ENCODE data around the gene SLC7A5.
"Not testable (repeated sequence)": the region's sequence is repeated elsewhere in the genome, so short reads cannot be mapped to it uniquely, and the experiment has no call there.

The SLC7A5 gene

DNA sequence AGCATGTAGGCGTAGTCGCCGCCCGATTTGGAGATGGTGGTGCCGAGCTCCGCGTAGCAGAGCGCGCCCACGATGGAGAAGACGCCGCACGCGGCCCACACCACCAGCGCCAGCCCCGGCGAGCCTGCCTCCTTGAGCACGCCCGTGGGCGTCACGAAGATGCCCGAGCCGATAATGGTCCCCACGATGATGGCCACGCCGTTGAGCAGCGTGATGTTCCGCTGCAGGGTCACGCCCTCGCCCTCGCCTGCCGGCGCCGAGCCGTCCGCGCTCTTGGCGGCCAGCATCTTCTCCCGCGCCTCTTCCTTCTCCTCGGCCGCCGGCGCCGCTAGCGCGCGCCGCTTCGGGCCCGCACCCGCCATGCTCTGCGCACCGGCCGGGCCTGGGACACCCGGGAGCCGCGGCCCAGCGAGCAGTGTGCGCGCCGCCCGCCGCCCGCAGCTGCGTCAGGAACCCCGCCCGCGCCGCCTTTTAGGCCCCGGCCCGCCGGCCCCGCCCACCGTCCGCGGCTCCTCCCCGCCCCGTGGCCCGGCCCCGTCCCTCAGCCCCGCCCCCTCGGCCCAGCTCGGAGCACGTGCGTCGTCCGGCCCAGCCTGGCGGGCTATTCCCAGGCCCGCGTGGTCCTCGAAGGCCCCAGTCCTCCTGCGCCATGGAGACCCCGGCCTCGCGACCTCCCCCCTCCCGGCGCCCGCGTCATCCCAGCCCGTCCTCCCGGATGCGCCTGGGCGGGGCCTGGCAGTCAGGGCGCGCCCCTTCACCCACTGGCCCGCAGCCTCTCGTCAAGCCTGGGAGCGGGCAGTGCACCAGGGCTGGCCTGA, at the start of gene SLC7A5:
Gene SLC7A5 (minus strand): TSS at position 447 of the 818 bp plus-strand sequence. CDS start 85 bp downstream, at position 362.
- DNase-seq: not testable (repeated sequence)

DNA sequence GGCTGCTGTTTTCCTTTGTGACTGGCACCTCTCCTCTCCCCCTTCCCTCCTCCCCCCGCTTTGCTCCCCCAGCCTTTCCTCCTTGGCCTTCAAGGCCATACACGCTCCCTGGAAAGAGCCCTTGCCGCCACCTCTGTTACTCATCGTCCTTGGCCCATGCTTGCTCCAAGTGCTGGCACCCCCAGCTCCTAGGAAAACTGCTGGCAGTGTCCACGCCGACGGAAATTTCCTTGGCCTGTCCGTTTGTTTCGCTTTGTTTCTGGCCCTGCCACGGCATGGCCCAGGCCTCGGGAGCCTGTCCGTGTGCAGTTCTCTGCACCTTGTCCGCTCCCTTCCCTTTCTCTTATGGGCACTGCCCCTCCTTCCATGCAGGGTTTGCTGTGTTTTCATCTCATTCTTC, 49.0 kb upstream of the SLC7A5 start:
- no peak for DNase-seq

DNA sequence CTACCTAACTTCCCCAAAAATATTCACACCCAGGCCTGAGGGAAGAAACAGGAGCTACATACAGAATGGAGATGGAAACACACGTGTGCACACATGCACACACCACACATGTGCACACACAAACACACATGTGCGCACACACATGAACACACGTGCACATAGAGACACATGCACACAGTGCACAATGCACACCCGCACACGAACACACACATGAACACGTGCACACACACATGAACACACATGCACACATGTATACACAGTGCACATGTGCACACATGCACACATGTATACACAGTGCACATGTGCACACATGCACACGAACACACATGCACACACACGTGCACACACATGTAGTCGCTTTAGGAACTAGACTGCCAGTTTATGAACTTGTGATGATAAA, 48.2 kb upstream of the SLC7A5 start:
- DNase-seq: no peak

DNA sequence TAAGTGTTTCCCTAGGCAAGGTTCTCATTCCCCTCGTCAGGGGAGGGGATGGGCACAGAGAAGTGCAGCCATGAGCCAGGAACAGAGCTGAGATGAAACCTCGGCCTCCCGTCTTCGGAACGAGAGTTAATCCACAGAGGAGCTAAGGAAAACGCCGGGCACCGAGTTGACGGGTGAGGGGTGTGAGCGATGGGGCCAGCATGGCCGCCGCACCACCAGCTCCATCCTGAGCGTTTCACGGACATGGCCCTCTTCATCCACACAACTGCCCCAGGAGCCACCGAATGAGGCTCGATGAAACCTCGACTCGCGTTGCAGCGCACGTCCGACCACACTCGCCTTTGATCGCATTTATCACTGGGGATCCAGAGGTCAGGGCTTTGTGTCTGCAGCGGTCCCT, 45.5 kb upstream of the SLC7A5 start:
- no peak for DNase-seq

DNA sequence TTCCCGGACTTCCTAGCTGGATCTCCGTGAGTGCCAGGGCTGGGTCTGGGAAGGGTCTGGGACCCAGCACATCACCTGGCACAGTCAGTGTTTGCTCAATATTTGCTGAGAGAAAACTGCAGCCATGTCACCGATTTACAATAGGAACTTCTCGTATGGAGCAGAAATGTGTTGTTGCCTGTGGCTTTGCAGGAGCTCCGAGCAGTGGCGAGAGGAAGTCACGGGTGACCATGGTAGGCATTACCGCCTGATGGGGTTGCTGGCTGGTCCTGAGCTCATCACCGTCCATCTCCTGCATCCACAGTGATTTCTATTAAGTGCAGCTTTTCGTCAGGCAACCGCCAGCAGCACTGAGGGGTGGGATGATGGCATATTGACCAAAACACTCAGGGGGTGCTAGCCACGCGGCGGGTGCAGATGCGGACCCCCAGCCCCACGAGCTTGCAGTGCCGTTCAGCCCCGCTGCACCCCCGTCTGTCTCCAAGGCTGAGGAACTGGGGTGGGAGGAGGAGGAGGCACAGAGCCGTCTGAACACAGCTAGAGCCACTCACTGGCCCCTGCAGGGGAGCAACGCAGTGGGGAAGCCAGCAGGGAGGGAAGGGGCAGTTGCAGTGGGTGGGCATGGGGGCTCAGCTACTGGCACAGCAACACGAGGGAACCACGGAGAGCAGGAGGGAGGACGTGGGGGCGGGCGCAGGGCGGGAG, 44.9 kb upstream of the SLC7A5 start:
- not testable (repeated sequence) for DNase-seq

DNA sequence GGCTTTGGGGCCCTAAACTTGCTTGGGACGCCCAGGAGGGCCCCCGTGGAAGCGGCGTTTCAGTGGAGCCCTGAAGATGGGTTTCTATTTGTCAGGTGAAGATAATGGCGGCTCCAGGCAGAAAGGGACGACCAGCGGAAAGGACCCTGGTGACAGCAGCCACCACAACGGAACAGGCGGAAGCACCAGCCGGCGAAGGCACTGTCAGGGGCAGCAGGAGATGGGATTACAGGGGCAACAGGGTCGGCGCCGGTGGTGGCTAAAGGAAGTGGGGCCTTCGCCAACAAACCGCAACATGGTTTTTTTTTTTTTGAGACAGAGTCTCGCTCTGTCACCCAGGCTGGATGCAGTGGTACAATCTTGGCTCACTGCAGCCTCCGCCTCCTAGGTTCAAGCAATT, 43.4 kb upstream of the SLC7A5 start:
- not testable (repeated sequence) for DNase-seq

DNA sequence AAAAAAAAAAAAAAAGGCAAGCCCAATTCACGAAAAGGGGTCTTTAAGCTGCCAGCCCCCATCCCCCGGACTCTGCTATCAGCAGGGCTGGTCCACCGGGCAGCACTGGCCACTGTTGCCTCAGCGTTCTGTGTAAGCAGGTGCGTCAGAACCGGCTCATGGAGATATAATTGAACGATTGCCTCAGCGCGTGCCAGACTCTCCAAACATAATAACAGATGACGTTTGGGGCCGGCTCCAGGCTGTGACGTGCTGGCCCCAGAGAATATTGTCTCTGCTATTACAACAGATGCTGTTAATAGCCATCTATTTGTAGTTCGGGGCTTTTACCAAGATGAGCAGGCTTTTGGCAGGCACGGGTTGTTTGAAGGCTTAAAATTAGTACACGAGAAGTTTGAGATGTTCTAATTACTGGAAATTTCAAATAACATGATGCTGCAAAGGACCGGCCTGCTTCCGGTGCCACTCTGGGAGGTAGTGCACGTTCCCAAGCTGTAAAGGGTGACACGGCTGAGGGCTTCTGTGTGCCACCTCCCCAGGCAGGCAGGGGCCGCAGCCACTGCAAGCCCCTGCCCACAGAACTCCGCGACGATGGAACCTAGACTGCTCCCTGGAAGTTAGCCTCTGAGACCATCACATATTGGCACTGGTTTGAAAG, 41.9 kb upstream of the SLC7A5 start:
- DNase-seq: peak; percentile 74

DNA sequence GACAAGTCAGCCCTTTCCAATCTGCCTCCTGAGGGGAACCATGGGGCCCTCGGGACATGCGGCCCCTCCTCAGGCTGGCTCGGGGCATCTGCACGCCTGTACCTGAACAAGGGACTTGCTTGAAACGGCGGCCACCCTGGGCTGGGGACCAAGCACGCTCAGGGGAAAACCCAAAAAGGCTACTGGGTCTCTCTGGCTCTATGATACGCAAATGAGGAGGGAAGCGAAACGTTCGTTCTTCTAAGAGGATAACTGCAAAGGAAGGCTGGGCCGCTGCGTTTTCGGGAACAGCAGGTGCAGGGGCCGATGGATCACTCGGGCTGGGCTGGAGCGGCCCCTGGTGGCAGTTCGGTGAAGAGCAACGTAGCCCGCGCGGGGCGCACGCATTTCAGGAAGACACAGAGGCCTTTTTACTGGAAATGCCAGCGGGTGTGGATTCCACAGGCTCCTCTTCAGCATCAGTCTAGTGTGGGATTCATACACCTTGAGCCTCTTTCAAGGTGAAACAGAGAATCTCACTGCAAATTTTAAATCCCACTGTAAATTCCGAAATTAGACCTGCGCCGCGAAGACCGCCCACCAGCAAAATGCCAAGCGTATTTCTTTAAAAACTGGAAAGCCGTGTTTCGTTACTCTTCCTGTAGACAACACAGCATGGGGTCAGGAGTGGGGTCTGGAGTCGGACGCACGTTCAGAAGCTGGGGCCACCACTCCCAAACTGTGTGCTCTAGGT, 40.1 kb upstream of the SLC7A5 start:
- peak; percentile 27 for DNase-seq

- not testable (repeated sequence) for DNase-seq
Observed at GRCh38 chr16:87908101-87908500, 38.8 kb upstream of the SLC7A5 start.

DNA sequence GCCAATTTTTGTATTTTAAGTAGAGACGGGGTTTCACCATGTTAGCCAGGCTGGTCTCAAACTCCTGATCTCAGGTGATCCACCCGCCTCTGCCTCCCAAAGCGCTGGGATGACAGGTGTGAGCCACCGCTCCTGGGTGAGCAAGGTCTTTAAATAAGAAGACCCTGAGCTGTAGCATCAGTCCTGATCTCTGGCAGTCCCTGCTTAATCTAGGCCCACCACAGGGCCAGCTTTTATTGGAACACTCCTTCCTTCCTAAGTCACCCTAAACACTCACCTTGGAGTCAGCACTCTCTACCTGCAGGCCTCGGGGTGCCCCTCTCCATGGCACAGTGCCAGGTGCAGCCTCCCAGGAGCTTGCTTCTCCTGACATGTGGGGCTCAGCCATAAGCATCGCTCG, 36.2 kb upstream of the SLC7A5 start:
- not testable (repeated sequence) for DNase-seq

GRCh38 chr16:87904963-87905362, 35.7 kb upstream of the SLC7A5 start:
- DNase-seq: not testable (repeated sequence)

DNA sequence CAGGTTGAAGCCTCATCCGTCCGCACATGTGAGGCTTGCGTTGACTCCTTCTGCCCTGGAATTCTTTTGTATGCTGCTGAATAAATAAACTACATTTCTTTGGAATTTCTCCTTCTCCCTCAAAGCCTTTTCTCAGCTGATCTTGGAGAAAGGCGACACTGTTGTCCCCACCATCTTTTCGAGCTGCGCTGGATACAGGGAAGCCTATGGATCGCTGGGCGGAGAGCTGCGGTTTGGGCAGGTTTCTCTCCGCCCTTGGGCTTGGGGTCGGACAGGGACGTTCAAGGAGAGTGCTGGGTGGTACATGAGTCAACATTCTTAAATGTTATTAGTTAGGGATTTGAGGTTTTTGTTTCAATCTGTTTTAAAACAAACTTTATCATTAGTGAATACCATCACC, 31.2 kb upstream of the SLC7A5 start:
- not testable (repeated sequence) for DNase-seq

- DNase-seq: no peak
Observed at GRCh38 chr16:87897521-87898505, 28.5 kb upstream of the SLC7A5 start.

- not testable (repeated sequence) for DNase-seq
Observed at GRCh38 chr16:87896924-87897520, 27.7 kb upstream of the SLC7A5 start.

DNA sequence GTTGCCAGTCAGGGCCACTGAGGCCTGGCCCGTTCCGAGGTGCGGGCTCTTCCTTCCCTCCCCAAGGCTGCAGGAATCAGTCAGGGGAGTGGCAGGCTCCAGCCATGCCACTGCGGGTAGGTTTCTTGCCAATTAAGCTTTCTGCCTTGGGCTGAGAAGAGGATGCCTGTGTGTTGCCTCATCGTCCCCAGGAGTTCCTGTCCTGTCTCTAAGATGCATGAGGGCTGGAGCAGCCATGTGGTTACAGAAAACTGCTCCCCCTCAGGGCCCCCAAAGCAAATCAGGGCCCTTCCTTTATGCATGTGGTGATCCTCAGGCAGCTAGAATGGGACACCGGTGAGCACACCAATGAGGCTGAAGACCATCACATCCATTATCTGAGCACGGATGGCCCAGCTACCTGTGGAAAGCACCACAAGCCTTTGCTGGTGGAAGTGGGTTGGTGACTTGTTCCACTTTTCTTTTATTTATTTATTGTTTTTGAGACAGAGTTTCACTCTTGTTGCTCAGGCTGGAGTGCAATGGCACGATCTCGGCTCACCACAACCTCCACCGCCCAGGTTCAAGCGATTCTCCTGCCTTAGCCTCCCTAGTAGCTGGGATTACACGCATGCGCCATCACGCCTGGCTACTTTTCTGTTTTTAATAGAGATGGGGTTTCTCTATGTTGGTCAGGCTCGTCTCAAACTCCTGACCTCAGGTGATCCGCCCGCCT, 27.0 kb upstream of the SLC7A5 start:
- not testable (repeated sequence) for DNase-seq

- DNase-seq: no peak
Observed at GRCh38 chr16:87895641-87896141, 26.4 kb upstream of the SLC7A5 start.

- not testable (repeated sequence) for DNase-seq
Observed at GRCh38 chr16:87894005-87894404, 24.7 kb upstream of the SLC7A5 start.

DNA sequence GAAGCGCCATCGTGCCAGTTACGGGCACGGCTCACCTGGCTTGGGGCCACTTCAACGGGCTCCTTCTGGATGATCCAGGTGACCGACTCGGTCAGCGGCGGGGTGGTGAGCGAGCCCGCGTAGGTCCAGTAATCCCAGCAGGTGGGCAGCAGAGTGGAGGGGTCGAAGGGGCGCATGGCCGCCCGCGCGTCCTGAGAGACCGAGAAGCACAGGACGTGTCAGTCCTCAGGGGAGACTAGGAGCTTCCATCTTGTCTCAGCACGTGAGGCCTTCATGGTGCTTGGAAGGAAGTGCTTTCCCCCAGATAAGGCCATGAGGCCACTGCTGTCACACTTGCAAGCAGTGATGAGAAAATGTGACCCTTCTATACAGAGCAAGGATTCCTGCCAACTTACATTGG, 22.5 kb upstream of the SLC7A5 start:
- no peak for DNase-seq

DNA sequence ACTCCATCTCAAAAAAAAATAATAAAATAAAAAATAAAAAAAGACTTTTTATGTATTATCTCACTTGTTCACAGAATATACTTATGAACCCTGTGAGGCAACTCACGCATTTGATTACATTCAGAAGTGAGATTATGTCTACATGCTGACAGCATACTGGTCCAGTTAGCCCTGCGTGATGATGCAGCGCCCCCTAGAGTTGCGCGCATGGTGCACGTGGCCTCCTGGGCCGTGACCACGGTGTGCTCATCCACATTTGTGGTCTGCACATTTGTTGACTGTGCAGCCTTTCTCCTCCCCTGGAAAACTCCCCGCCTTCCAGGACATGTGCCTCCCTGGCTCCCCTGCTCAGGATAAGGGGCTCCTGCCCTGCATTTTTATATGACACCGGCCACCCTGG, 20.5 kb upstream of the SLC7A5 start:
- DNase-seq: not testable (repeated sequence)

GRCh38 chr16:87888346-87888745, 19.0 kb upstream of the SLC7A5 start:
- DNase-seq: not testable (repeated sequence)
